GM06990 (cell line): Measurements from ENCODE around the gene CAPN2.

ENCODE experiments used
- DNase-seq: peaks from one replicate; pipeline ENCODE4 v3.0.0-alpha.2; 2011; ENCODE audit not compliant: insufficient read length; ENCODE audit errors: extremely low read depth
- H3K27me3 ChIP-seq: replicated peaks from 2 replicates; pipeline ENCODE4 v1.6.0; 2011; ENCODE audit warnings: low read length; ENCODE audit not compliant: control insufficient read depth, insufficient read depth
- H3K36me3 ChIP-seq: 2 replicates; pipeline ENCODE4 v1.5.1; 2011; ENCODE audit warnings: low read length; ENCODE audit not compliant: control insufficient read depth, insufficient read depth
- H3K4me3 ChIP-seq: replicated peaks from 2 replicates; pipeline ENCODE4 v1.5.1; 2011; ENCODE audit warnings: low read depth, mild to moderate bottlenecking, control low read depth, low read length
- CTCF ChIP-seq: IDR thresholded peaks from 2 replicates; pipeline ENCODE4 v1.5.1; 2011; ENCODE audit warnings: low read length, control low read depth, mild to moderate bottlenecking, inconsistent platforms; ENCODE audit not compliant: insufficient read depth, poor library complexity, severe bottlenecking

The CAPN2 gene

GRCh38 chr1:223704921-223705878 is 7.1 kb upstream of the CAPN2 start:
- Histone ChIP-seq H3K36me3 (no peaks in the 10 kb centered on the region), H3K27me3 (no peaks in the 10 kb centered on the region; the same call in 1 of the 2 replicates), H3K4me3 (no peak overlapping the region)
- no peak for DNase-seq
- TF ChIP-seq CTCF, result no peak

- Histone ChIP-seq H3K4me3 (no peak overlapping the region), H3K36me3 (no peaks in the 10 kb centered on the region), H3K27me3 (no peaks in the 10 kb centered on the region; the same call in 1 of the 2 replicates)
- no peak for DNase-seq
- no peak for TF ChIP-seq CTCF
Measured at GRCh38 chr1:223706077-223706973, 6.0 kb upstream of the CAPN2 start.

- H3K4me3 ChIP-seq, result no peak overlapping the region
- no peaks in the 10 kb centered on the region; the same call in 1 of the 2 replicates for H3K27me3 ChIP-seq
- no peaks in the 10 kb centered on the region for H3K36me3 ChIP-seq
- DNase-seq, result no peak
- TF ChIP-seq CTCF, result no peak
Measured at GRCh38 chr1:223707256-223708000, 4.9 kb upstream of the CAPN2 start.

- TF ChIP-seq CTCF, result no peak
- no peak for DNase-seq
- no peak overlapping the region for H3K4me3 ChIP-seq
- H3K36me3 ChIP-seq, result no peaks in the 10 kb centered on the region
- H3K27me3 ChIP-seq, result no peaks in the 10 kb centered on the region; the same call in 1 of the 2 replicates
Measured at GRCh38 chr1:223708001-223708359, 4.4 kb upstream of the CAPN2 start.

- H3K27me3 ChIP-seq, result no peaks in the 10 kb centered on the region; the same call in 1 of the 2 replicates
- no peak overlapping the region for H3K4me3 ChIP-seq
- TF ChIP-seq CTCF, result no peak
- no peaks in the 10 kb centered on the region for H3K36me3 ChIP-seq
- no peak for DNase-seq
Measured at GRCh38 chr1:223708651-223709268, 3.6 kb upstream of the CAPN2 start.
